Prostate gland (tissue), 2 donors: ENCODE results near the gene TSPYL1.

ENCODE experiments used
- CTCF ChIP-seq, 4 experiments: fragments of 200-600 bp in 2 of 4; fragments of 450-650 bp in 2 of 4; sonication (generic) in 2 of 4; IDR thresholded peaks; 1 replicate in 3 of 4; 2 replicates in 1 of 4; pipeline ENCODE4 v1.5.1; 2016 to 2019; ENCODE audit warnings: antibody characterized with exemption in 4 of 4, mild to moderate bottlenecking in 2 of 4, moderate library complexity in 2 of 4
- POLR2A ChIP-seq: fragments of 450-650 bp; IDR thresholded peaks from one replicate; pipeline ENCODE4 v1.6.1; 2016; ENCODE audit warnings: antibody characterized with exemption, mild to moderate bottlenecking
- POLR2AphosphoS5 ChIP-seq: sonication (generic); formaldehyde crosslinking; IDR thresholded peaks from one replicate; pipeline ENCODE4 v1.6.1; 2017; ENCODE audit warnings: antibody characterized with exemption

DNA sequence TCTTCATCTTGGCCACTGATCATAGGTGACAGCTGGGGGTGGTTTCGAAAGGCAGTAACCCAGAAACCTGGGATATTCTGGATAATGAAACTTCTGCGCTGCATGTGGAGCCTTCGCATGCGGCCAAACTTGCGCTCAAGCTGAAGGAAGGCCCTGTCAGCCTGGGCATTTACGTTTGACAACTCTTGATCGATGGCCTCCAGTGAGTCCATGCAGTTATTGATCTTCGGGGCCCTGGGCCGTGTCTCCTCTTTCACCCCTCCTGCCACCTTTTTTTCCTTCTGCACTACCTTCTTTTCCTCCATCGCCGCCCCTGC is 26.6 kb downstream of the TSPYL1 start:
- TF ChIP-seq CTCF (IDR thresholded peaks at IDR 0.05) (no peak), POLR2AphosphoS5 (no peak), POLR2A (no peak)
